Memory B cell (primary cell): Measurements from ENCODE around the gene FCHSD1.
A peak's percentile ranks its signal among the peaks of the same experiment; 100 is the strongest.

Experiments used
- ATAC-seq: fragments of 150-1000 bp; cut with Tn5 transposase; 2 replicates; pipeline ENCODE4 v1.10.0; 2021; ENCODE audit warnings: low read depth, mild to moderate bottlenecking, moderate library complexity
- DNase-seq, 2 donors: peaks; one replicate each; pipeline ENCODE4 v3.0.0; 2022; ENCODE audit warnings: low spot score in 2 of 2
- H3K27ac Mint-ChIP-seq: one replicate; pipeline ENCODE4 v1.8.0; 2022; ENCODE audit warnings: mild to moderate bottlenecking, moderate library complexity, mixed read lengths
- H3K27me3 Mint-ChIP-seq: one replicate; pipeline ENCODE4 v1.8.0; 2022; ENCODE audit warnings: mixed read lengths
- H3K36me3 Mint-ChIP-seq: one replicate; pipeline ENCODE4 v1.8.0; 2022; ENCODE audit warnings: mild to moderate bottlenecking, mixed read lengths
- H3K4me1 Mint-ChIP-seq: one replicate; pipeline ENCODE4 v1.8.0; 2022; ENCODE audit warnings: mixed read lengths
- H3K4me3 Mint-ChIP-seq: one replicate; pipeline ENCODE4 v1.8.0; 2022; ENCODE audit warnings: mild to moderate bottlenecking, moderate library complexity, mixed read lengths
- H3K9me3 Mint-ChIP-seq: one replicate; pipeline ENCODE4 v1.8.0; 2022; ENCODE audit warnings: mixed read lengths

Gene FCHSD1

DNA sequence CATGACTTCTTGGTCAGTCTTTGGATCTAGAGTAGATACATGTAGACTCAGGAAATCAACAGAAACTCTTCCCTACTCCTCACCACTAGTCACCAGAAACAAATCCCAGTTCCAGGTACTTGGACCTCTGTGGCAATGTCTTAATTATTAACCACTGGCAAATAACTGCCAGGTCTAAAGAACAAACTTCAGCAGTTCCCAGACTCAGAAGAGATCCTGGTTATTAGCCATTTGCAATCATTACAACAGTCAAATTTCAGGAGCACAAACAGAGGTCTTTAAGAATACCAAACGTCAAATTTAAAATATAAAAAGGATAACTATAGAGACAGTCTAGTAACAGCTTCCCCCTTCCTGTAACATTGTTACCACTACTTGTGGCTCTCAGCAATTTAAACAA lies 42.7 kb downstream of the FCHSD1 start:
- peaks cover 6% of the 10 kb centered on the region for H3K36me3 Mint-ChIP-seq
- no peak overlapping the region for H3K4me3 Mint-ChIP-seq
- H3K4me1 Mint-ChIP-seq: peaks cover 56% of the 10 kb centered on the region
- peak overlapping the region; percentile 72 for H3K27ac Mint-ChIP-seq
- no peaks in the 10 kb centered on the region for H3K9me3 Mint-ChIP-seq
- ATAC-seq (no peak), DNase-seq (no peak)
- H3K27me3 Mint-ChIP-seq: no peaks in the 10 kb centered on the region

DNA sequence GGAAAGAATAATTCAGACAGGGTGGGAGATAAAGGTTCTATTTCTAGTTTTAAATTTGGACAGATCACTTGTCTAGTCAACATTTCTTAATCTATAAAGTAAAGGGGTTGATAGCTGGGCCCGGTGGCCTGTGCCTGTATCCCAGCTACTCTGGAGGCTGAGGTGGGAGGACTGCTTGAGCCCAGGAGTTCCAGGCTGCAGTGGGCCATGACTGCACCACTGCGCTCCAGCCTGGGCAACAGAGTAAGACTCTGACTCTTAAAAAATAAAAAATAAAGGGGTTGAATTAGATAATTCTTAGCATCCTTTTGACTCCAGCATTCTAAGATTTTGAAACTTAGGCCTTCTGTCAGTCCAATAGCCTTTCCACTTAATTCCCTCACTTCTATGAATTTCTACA lies 43.2 kb downstream of the FCHSD1 start:
- Mint-ChIP-seq H3K4me3 (no peak overlapping the region), H3K36me3 (peaks cover 6% of the 10 kb centered on the region), H3K9me3 (no peaks in the 10 kb centered on the region), H3K27ac (peak overlapping the region; percentile 72), H3K27me3 (no peaks in the 10 kb centered on the region), H3K4me1 (peaks cover 54% of the 10 kb centered on the region)
- ATAC-seq: no peak
- DNase-seq: no peak

DNA sequence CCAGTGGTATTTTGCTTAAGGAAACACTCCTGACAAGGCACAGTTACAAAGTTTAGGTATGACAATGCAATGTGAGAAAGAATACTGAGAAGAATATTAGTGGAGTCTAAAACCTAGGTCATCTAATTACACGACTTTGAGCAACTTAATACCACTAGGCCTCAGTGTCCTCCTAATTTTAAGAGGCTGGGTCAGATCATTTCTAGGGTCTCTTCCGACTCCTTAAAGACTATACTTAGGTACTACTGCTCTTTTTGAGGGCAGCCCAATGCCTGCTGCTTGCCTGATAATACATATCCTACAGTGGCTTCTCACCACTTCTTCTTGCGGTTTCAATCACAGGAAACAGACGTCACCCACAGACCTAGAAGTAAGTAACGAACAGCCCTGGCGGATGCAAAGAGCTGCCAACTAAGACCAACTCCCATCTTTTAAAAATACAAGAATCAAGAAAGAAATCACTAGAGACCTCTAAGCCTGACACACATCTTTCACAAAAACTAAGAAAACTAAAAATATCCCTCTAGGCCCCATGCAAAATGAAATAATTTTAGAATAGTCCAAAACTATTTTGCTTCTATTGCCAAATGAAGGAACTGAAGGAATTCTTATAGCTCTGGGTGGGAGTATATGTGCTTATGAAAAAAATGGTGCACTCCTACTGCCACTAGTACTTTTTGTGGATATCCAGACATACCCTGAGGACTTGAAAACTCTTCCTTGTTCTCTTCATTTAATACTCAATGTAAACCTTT lies 45.5 kb downstream of the FCHSD1 start:
- peaks cover 45% of the 10 kb centered on the region for H3K4me1 Mint-ChIP-seq
- H3K27ac Mint-ChIP-seq: peak overlapping the region; percentile 76
- H3K9me3 Mint-ChIP-seq: no peaks in the 10 kb centered on the region
- peak; percentile 35 to 61 for DNase-seq
- ATAC-seq: peak; percentile 100
- H3K27me3 Mint-ChIP-seq: no peaks in the 10 kb centered on the region
- H3K4me3 Mint-ChIP-seq: peak overlapping the region; percentile 45
- peaks cover 2% of the 10 kb centered on the region for H3K36me3 Mint-ChIP-seq

- H3K27me3 Mint-ChIP-seq: no peaks in the 10 kb centered on the region
- H3K27ac Mint-ChIP-seq: peak overlapping the region; percentile 70
- H3K9me3 Mint-ChIP-seq: no peaks in the 10 kb centered on the region
- peak overlapping the region; percentile 67 for H3K4me3 Mint-ChIP-seq
- DNase-seq: no peak
- no peak for ATAC-seq
- peaks cover 2% of the 10 kb centered on the region for H3K36me3 Mint-ChIP-seq
- H3K4me1 Mint-ChIP-seq: peaks cover 48% of the 10 kb centered on the region
Observed at GRCh38 chr5:141603923-141604717, 47.1 kb downstream of the FCHSD1 start.

DNA sequence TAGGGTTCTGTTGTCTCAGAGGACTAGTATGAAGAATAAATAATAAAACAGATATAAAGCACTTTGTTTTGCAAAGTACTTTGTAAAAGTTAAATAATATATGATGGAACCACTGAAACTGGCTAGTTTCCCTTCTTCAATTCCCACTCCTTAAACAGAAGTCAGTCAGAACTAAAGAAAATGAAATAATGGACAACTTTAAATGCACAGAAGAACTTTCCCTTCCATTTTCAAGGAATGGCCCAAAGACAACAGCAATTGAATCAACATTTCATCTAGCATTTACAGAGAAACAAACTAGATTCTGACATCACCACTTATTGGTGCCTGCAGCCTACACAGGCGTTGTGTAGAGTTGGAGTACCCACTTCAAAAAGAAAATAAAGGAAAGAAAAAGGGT lies 48.6 kb downstream of the FCHSD1 start:
- H3K9me3 Mint-ChIP-seq: no peaks in the 10 kb centered on the region
- H3K27ac Mint-ChIP-seq: no peak overlapping the region
- peaks cover 47% of the 10 kb centered on the region for H3K4me1 Mint-ChIP-seq
- no peak overlapping the region for H3K4me3 Mint-ChIP-seq
- ATAC-seq (no peak), DNase-seq (no peak)
- no peaks in the 10 kb centered on the region for H3K27me3 Mint-ChIP-seq
- peaks cover 2% of the 10 kb centered on the region for H3K36me3 Mint-ChIP-seq

DNA sequence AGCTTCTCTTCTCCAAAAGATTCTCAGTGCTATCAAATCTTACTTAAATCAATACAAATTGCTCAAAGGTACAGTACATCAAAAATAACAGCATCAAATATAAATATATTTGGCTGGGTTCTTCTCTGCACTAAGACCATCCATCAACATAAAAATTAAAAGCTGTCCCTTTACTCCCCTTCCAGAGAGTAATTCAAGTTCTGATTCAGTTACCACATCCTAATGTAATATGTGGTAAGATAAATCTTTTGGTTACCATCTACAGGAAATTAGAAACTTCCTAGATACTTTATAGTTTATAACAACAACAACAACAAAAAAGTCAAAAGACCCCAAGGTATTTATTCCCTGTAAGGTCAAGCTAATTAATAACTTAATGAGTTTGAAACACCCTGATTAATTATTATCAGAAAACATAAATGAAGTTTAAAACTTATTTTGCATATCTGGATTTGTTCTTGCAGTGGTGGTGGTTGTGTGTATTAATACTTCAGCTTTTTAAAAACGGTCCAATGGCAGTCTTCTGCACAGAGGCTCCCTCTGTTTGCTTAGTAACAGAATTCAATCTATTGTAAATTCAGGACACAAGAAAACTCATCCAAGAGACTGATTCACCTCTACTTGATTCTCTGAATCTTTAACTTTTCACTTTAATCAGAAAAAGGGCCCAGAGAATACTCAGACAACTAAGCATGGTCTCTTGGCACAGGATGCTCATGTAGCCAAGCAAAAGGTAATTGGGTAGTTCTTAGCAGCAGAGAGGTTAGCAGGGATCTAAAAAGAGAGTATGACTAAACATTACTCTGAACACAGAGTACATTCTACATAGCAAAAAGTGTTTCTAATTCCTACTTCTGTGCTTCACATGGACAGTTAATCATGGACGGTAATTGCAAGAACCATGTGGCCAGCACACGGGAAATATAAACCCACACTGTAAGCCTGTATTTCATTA lies 52.5 kb downstream of the FCHSD1 start:
- H3K27ac Mint-ChIP-seq: peak overlapping the region; percentile 83
- H3K4me1 Mint-ChIP-seq: peaks cover 36% of the 10 kb centered on the region
- peaks cover 5% of the 10 kb centered on the region for H3K9me3 Mint-ChIP-seq
- H3K4me3 Mint-ChIP-seq: no peak overlapping the region
- ATAC-seq: no peak
- peaks cover 13% of the 10 kb centered on the region for H3K36me3 Mint-ChIP-seq
- no peak for DNase-seq
- H3K27me3 Mint-ChIP-seq: no peaks in the 10 kb centered on the region

- DNase-seq (no peak), ATAC-seq (no peak)
- Mint-ChIP-seq H3K36me3 (peaks cover 13% of the 10 kb centered on the region), H3K4me1 (peaks cover 33% of the 10 kb centered on the region), H3K9me3 (peaks cover 5% of the 10 kb centered on the region), H3K27ac (no peak overlapping the region), H3K4me3 (no peak overlapping the region), H3K27me3 (no peaks in the 10 kb centered on the region)
Observed at GRCh38 chr5:141597814-141598213, 53.4 kb downstream of the FCHSD1 start.

DNA sequence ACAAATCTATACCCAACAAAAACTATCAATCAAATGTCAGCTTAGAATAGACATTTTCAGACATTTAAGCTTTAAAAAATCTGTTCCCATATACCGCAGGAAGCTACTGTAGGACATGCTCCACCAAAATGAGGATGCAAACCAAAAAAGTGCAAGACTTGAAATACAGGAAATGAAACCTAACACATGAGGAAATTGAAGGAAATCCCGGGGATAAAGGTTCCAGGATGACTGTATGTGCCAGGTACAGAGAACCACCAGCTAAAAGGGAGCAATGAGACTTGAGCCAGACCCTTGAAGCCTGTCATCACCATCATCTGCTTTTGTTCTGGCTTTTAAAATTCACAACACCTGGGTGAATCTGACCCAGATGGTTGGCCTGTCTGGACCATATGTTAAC lies 53.8 kb downstream of the FCHSD1 start:
- H3K36me3 Mint-ChIP-seq: peaks cover 13% of the 10 kb centered on the region
- DNase-seq (no peak), ATAC-seq (peak; percentile 41)
- no peak overlapping the region for H3K27ac Mint-ChIP-seq
- no peaks in the 10 kb centered on the region for H3K27me3 Mint-ChIP-seq
- H3K9me3 Mint-ChIP-seq: peaks cover 5% of the 10 kb centered on the region
- peaks cover 35% of the 10 kb centered on the region for H3K4me1 Mint-ChIP-seq
- H3K4me3 Mint-ChIP-seq: no peak overlapping the region

GRCh38 chr5:141596867-141597266 lies 54.4 kb downstream of the FCHSD1 start:
- Mint-ChIP-seq H3K36me3 (peaks cover 13% of the 10 kb centered on the region), H3K27me3 (no peaks in the 10 kb centered on the region), H3K4me1 (peaks cover 40% of the 10 kb centered on the region), H3K9me3 (peaks cover 5% of the 10 kb centered on the region), H3K4me3 (no peak overlapping the region), H3K27ac (no peak overlapping the region)
- DNase-seq (no peak), ATAC-seq (no peak)

DNA sequence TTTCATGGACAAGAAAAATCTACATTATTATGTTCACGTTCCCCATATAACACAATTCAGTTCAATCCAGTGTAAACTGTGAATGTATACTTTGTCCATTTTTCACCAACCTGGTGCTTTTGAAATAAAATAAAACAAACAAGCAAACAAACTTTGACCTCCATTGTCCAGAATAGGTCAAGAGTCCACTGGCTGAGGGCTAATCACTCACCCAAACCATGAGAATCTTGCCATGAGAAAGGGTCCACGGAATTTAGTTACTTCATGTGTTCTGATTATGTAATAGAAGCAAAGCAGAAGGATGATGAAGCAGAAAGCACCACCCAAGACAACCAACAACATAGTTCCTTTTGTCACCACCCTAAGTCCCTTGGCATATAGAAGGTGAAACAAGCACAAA lies 61.1 kb downstream of the FCHSD1 start:
- H3K4me1 Mint-ChIP-seq: peaks cover 26% of the 10 kb centered on the region
- ATAC-seq (no peak), DNase-seq (no peak)
- H3K27ac Mint-ChIP-seq: no peak overlapping the region
- H3K27me3 Mint-ChIP-seq: no peaks in the 10 kb centered on the region
- no peak overlapping the region for H3K4me3 Mint-ChIP-seq
- no peaks in the 10 kb centered on the region for H3K9me3 Mint-ChIP-seq
- H3K36me3 Mint-ChIP-seq: peaks cover 13% of the 10 kb centered on the region
